ENCODE results near the gene TK1.

- TF ChIP-seq CTCF (IDR thresholded peaks at IDR 0.05; ENCODE audit: borderline replicate concordance, extremely low read depth, low read length, poor library complexity, severe bottlenecking) (no peak), EZH2 (IDR thresholded peaks at IDR 0.05; ENCODE audit: borderline replicate concordance, low read depth, low read length, severe bottlenecking) (no peak)
Measured at GRCh38 chr17:78166416-78166815, 20.4 kb downstream of the TK1 start.

Measured in DND-41 (cell line).